Prostate gland (tissue), 2 donors: ENCODE data around the gene MBNL2.

ENCODE experiments used
- POLR2A ChIP-seq: fragments of 450-650 bp; IDR thresholded peaks from one replicate; pipeline ENCODE4 v1.6.1; 2016; ENCODE audit warnings: antibody characterized with exemption, mild to moderate bottlenecking
- POLR2AphosphoS5 ChIP-seq: sonication (generic); formaldehyde crosslinking; IDR thresholded peaks from one replicate; pipeline ENCODE4 v1.6.1; 2017; ENCODE audit warnings: antibody characterized with exemption
- TF ChIP-seq, protein P1 (sequence below), 4 experiments: fragments of 200-600 bp in 2 of 4; fragments of 450-650 bp in 2 of 4; sonication (generic) in 2 of 4; IDR thresholded peaks; 1 replicate in 3 of 4; 2 replicates in 1 of 4; pipeline ENCODE4 v1.5.1; 2016 to 2019; ENCODE audit warnings: antibody characterized with exemption in 4 of 4, mild to moderate bottlenecking in 2 of 4, moderate library complexity in 2 of 4

DNA sequence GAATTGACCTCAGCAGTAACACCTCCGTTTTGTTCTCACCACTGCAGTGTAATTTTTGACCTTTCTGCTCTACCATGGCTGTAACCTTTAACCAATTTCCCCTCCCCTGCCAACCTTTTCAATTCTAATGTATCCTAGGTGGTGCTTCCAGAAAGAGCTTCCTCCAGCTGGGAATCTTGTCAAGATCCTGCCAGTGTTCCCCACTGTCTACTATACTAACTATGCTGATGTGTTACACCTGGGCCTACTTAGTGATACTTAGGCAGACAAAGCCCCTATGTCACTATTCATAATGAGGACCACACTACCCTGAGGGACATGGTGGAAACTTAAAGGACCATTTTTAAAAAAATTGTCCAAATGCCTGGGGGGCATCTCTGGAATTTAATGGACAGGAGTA, 41.0 kb downstream of the MBNL2 start:
- TF ChIP-seq, protein P1, sequence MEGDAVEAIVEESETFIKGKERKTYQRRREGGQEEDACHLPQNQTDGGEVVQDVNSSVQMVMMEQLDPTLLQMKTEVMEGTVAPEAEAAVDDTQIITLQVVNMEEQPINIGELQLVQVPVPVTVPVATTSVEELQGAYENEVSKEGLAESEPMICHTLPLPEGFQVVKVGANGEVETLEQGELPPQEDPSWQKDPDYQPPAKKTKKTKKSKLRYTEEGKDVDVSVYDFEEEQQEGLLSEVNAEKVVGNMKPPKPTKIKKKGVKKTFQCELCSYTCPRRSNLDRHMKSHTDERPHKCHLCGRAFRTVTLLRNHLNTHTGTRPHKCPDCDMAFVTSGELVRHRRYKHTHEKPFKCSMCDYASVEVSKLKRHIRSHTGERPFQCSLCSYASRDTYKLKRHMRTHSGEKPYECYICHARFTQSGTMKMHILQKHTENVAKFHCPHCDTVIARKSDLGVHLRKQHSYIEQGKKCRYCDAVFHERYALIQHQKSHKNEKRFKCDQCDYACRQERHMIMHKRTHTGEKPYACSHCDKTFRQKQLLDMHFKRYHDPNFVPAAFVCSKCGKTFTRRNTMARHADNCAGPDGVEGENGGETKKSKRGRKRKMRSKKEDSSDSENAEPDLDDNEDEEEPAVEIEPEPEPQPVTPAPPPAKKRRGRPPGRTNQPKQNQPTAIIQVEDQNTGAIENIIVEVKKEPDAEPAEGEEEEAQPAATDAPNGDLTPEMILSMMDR (IDR thresholded peaks at IDR 0.05), result no peak
- TF ChIP-seq POLR2AphosphoS5, result no peak
- no peak for TF ChIP-seq POLR2A
